Sigmoid colon (tissue), 7 donors: ENCODE results near the gene ABCB1. TPM values are rescaled to one million over a fixed set of nuclear protein-coding genes. Genes with fewer than 3 reads are reported as not detected.

ENCODE experiments used
- DNase-seq: peaks from one replicate; pipeline ENCODE4 v3.0.0-alpha.2; 2019
- H3K27ac ChIP-seq, 4 donors: fragments of 200-600 bp; sonication (generic); one replicate each; pipeline ENCODE4 v1.5.1; 2016 to 2019; ENCODE audit warnings: mild to moderate bottlenecking in 1 of 4
- H3K27me3 ChIP-seq, 3 donors: fragments of 200-600 bp; sonication (generic); one replicate each; pipeline ENCODE4 v1.5.1; 2019; ENCODE audit warnings: mild to moderate bottlenecking in 1 of 3
- H3K36me3 ChIP-seq, 4 donors: fragments of 200-600 bp; sonication (generic); one replicate each; pipeline ENCODE4 v1.5.1; 2016 to 2019
- H3K4me1 ChIP-seq, 4 donors: fragments of 200-600 bp; sonication (generic); one replicate each; pipeline ENCODE4 v1.5.1; 2017 to 2019
- H3K4me3 ChIP-seq, 4 donors: fragments of 200-600 bp; sonication (generic); one replicate each; pipeline ENCODE4 v1.5.1; 2017 to 2019; ENCODE audit warnings: mild to moderate bottlenecking in 2 of 4, moderate library complexity in 1 of 4
- H3K9me3 ChIP-seq, 4 donors: fragments of 200-600 bp in 3 of 4; sonication (generic) in 3 of 4; one replicate each; pipeline versions ENCODE4 v1.5.1 to v1.6.1; 2013 to 2019
- CTCF ChIP-seq, 4 experiments: fragments of 450-650 bp in 3 of 4; fragments of 200-600 bp in 1 of 4; IDR thresholded peaks; one replicate each; pipeline ENCODE4 v1.5.1; 2016 to 2019; ENCODE audit warnings: antibody characterized with exemption in 4 of 4, mild to moderate bottlenecking in 3 of 4, moderate library complexity in 2 of 4
- EP300 ChIP-seq, 4 donors: sonication (generic); formaldehyde crosslinking; IDR thresholded peaks; one replicate each; pipeline ENCODE4 v1.6.1; 2017; ENCODE audit warnings: antibody characterized with exemption in 4 of 4
- POLR2A ChIP-seq, 2 donors: fragments of 450-650 bp; IDR thresholded peaks; one replicate each; pipeline ENCODE4 v1.6.1; 2016; ENCODE audit warnings: antibody characterized with exemption in 2 of 2, mild to moderate bottlenecking in 2 of 2, moderate library complexity in 2 of 2
- POLR2AphosphoS5 ChIP-seq, 4 donors: sonication (generic); formaldehyde crosslinking; IDR thresholded peaks; one replicate each; pipeline ENCODE4 v1.6.1; 2017; ENCODE audit warnings: antibody characterized with exemption in 4 of 4
- WGBS, 2 donors: extraction: QIAGEN DNeasy Blood & Tissue Kit; methylation state at CpG; one replicate each; pipeline ENCODE4 v1.1.7; 2013; 5-methylcytosine and 5-hydroxymethylcytosine counted together
- intact Hi-C: fragments of 100-400 bp; cut with DNase I; formaldehyde crosslinking; loops from one replicate; pipeline ENCODE4 v1.15.1; 2023
- polyA plus RNA-seq, 3 donors: library from polyadenylated mRNA; stranded (reverse); fragments of 200-250 nt; gene quantifications; one replicate each; pipeline ENCODE4 v1.2.3, GENCODE V29; 2013
- total RNA-seq, 4 donors: library from RNA; depleted of rRNA; stranded (reverse); fragments of >200 nt; gene quantifications; one replicate each; pipeline ENCODE4 v1.1.0, GENCODE V29; 2016
- donor health status: healthy with polysubstance abuse.
- donor health status: Bipolar disorder and iron deficiency.
- donor health status: healthy.

ABCB1 gene
- total and polyA plus RNA-seq, 7 donors, result 4.6 to 17.6 (median 5.8) TPM

GRCh38 chr7:87538052-87538451, 62.6 kb downstream of the ABCB1 start:
- H3K27ac ChIP-seq, result no peak overlapping the region
- no peaks in the 10 kb centered on the region for H3K36me3 ChIP-seq
- no peak overlapping the region for H3K4me3 ChIP-seq
- H3K9me3 ChIP-seq, result no peaks in the 10 kb centered on the region
- DNase-seq, result no peak
- intact Hi-C loops, result no loop called here
- TF ChIP-seq EP300 (IDR thresholded peaks at IDR 0.05) (no peak), POLR2A (IDR thresholded peaks at IDR 0.05) (no peak), CTCF (IDR thresholded peaks at IDR 0.05) (no peak), POLR2AphosphoS5 (IDR thresholded peaks at IDR 0.05) (no peak)
- 67 to 81% methylated on average over 1 of the region's 1 CpG for WGBS, 2 donors
- no peaks in the 10 kb centered on the region for H3K4me1 ChIP-seq
- H3K27me3 ChIP-seq, result no peaks in the 10 kb centered on the region

GRCh38 chr7:87534072-87534471, 66.6 kb downstream of the ABCB1 start:
- Histone ChIP-seq H3K27ac (no peak overlapping the region), H3K36me3 (no peaks in the 10 kb centered on the region), H3K4me1 (no peaks in the 10 kb centered on the region), H3K9me3 (no peaks in the 10 kb centered on the region), H3K4me3 (no peak overlapping the region), H3K27me3 (no peaks in the 10 kb centered on the region)
- DNase-seq, result no peak
- TF ChIP-seq CTCF (IDR thresholded peaks at IDR 0.05), result no peak
- no peak for TF ChIP-seq EP300 (IDR thresholded peaks at IDR 0.05)
- TF ChIP-seq POLR2AphosphoS5 (IDR thresholded peaks at IDR 0.05), result no peak
- TF ChIP-seq POLR2A (IDR thresholded peaks at IDR 0.05), result no peak
- intact Hi-C loops, result no loop called here
- WGBS, 2 donors, result 89 to 98% methylated on average over 2 of the region's 2 CpGs

- Histone ChIP-seq H3K27me3 (no peaks in the 10 kb centered on the region), H3K4me3 (no peak overlapping the region), H3K4me1 (no peaks in the 10 kb centered on the region), H3K27ac (no peak overlapping the region), H3K9me3 (no peaks in the 10 kb centered on the region), H3K36me3 (no peaks in the 10 kb centered on the region)
- no peak for TF ChIP-seq POLR2A (IDR thresholded peaks at IDR 0.05)
- TF ChIP-seq EP300 (IDR thresholded peaks at IDR 0.05), result no peak
- TF ChIP-seq POLR2AphosphoS5 (IDR thresholded peaks at IDR 0.05), result no peak
- no peak for TF ChIP-seq CTCF (IDR thresholded peaks at IDR 0.05)
- intact Hi-C loops, result no loop called here
- no peak for DNase-seq
Measured at GRCh38 chr7:87530126-87530525, 70.6 kb downstream of the ABCB1 start.

GRCh38 chr7:87528730-87529129, 72.0 kb downstream of the ABCB1 start:
- DNase-seq, result no peak
- WGBS, 2 donors, result 92% methylated on average over 2 of the region's 2 CpGs
- H3K27ac ChIP-seq, result no peak overlapping the region
- H3K4me1 ChIP-seq, result no peaks in the 10 kb centered on the region
- no peaks in the 10 kb centered on the region for H3K9me3 ChIP-seq
- TF ChIP-seq POLR2A (IDR thresholded peaks at IDR 0.05) (no peak), POLR2AphosphoS5 (IDR thresholded peaks at IDR 0.05) (no peak), CTCF (IDR thresholded peaks at IDR 0.05) (no peak), EP300 (IDR thresholded peaks at IDR 0.05) (no peak)
- no peaks in the 10 kb centered on the region for H3K27me3 ChIP-seq
- H3K4me3 ChIP-seq, result no peak overlapping the region
- no peaks in the 10 kb centered on the region for H3K36me3 ChIP-seq
- intact Hi-C loops, result no loop called here

GRCh38 chr7:87518735-87519134, 81.9 kb downstream of the ABCB1 start:
- intact Hi-C loops, result no loop called here
- TF ChIP-seq POLR2A (IDR thresholded peaks at IDR 0.05), result no peak
- TF ChIP-seq CTCF (IDR thresholded peaks at IDR 0.05), result no peak
- no peak for TF ChIP-seq EP300 (IDR thresholded peaks at IDR 0.05)
- DNase-seq, result no peak
- H3K36me3 ChIP-seq, result no peaks in the 10 kb centered on the region
- H3K9me3 ChIP-seq, result no peaks in the 10 kb centered on the region
- H3K27ac ChIP-seq, result no peak overlapping the region
- H3K27me3 ChIP-seq, result no peaks in the 10 kb centered on the region
- H3K4me1 ChIP-seq, result no peaks in the 10 kb centered on the region
- no peak overlapping the region for H3K4me3 ChIP-seq
- WGBS, 2 donors, result 41 to 75% methylated on average over 2 of the region's 2 CpGs
